ENCODE data around the gene CHCHD1. TPM values are rescaled to one million over a fixed set of nuclear protein-coding genes. Genes with fewer than 3 reads are reported as not detected.

CHCHD1 gene
- total and polyA plus RNA-seq, 2 experiments from 2014 or later = 40.6 to 187 TPM

- peak; percentile 54 for DNase-seq (ENCODE audit: low spot score)
- Histone ChIP-seq H3F3A (replicated peaks; ENCODE audit: low read depth) (0 out of 2 replicates have a peak, but pooled peaks cover 13% of the 10 kb centered on the region), H3K9me2 (ENCODE audit: insufficient read depth) (no peaks in the 10 kb centered on the region), H3K4me1 (ENCODE audit: insufficient read depth) (peaks cover 7% of the 10 kb centered on the region), H3K27me3 (ENCODE audit: insufficient read depth) (no peaks in the 10 kb centered on the region), H3K27ac (ENCODE audit: low read depth) (0 out of 2 replicates have a peak overlapping the region, but pooled peaks have one; percentile 56), H2AFZ (no peak overlapping the region), H3K36me3 (ENCODE audit: insufficient read depth) (no peaks in the 10 kb centered on the region; the same call in 1 of the 2 replicates), H3K79me2 (replicated peaks; ENCODE audit: insufficient read depth) (no peaks in the 10 kb centered on the region), H3K4me2 (peak overlapping the region; percentile 68), H3K4me3 (peak overlapping the region; percentile 84), H4K20me1 (replicated peaks; ENCODE audit: insufficient read depth) (peaks cover 15% of the 10 kb centered on the region)
- peaks cover 16% of the 10 kb centered on the region for H3K27me3 Mint-ChIP-seq (ENCODE audit: insufficient read depth, low read depth, poor library complexity)
- H3K36me3 Mint-ChIP-seq (ENCODE audit: low read depth) = peaks cover 32% of the 10 kb centered on the region
- H3K4me3 Mint-ChIP-seq = peak overlapping the region; percentile 61
- peaks cover 13% of the 10 kb centered on the region for H3K4me1 Mint-ChIP-seq
- TF ChIP-seq NANOG (IDR thresholded peaks at IDR 0.05; ENCODE audit: borderline replicate concordance) (no peak), ZNF114 (CRISPR knock-in tag; IDR thresholded peaks at IDR 0.05) (no peak), POLR2AphosphoS5 (IDR thresholded peaks at IDR 0.05; ENCODE audit: low read depth) (no peak), STAT1 (IDR thresholded peaks at IDR 0.05; ENCODE audit: unreplicated experiment) (no peak), ZNF331 (CRISPR knock-in tag; IDR thresholded peaks at IDR 0.05; ENCODE audit: low read depth) (no peak), JUNB (IDR thresholded peaks at IDR 0.05; ENCODE audit: unreplicated experiment) (no peak), ETS1 (IDR thresholded peaks at IDR 0.05) (no peak), CREB1 (CRISPR knock-in tag; IDR thresholded peaks at IDR 0.05; ENCODE audit: low read depth) (no peak), ZNF462 (CRISPR knock-in tag; IDR thresholded peaks at IDR 0.05) (no peak), EZH2 (IDR thresholded peaks at IDR 0.05; ENCODE audit: low read depth, unreplicated experiment) (no peak), CTCF (conservative IDR thresholded peaks at IDR 0.05; ENCODE audit: low read depth in 2 of 2) (no peak), EZH2phosphoT487 (IDR thresholded peaks at IDR 0.05; ENCODE audit: unreplicated experiment) (no peak)
- TF ChIP-seq, protein P1, sequence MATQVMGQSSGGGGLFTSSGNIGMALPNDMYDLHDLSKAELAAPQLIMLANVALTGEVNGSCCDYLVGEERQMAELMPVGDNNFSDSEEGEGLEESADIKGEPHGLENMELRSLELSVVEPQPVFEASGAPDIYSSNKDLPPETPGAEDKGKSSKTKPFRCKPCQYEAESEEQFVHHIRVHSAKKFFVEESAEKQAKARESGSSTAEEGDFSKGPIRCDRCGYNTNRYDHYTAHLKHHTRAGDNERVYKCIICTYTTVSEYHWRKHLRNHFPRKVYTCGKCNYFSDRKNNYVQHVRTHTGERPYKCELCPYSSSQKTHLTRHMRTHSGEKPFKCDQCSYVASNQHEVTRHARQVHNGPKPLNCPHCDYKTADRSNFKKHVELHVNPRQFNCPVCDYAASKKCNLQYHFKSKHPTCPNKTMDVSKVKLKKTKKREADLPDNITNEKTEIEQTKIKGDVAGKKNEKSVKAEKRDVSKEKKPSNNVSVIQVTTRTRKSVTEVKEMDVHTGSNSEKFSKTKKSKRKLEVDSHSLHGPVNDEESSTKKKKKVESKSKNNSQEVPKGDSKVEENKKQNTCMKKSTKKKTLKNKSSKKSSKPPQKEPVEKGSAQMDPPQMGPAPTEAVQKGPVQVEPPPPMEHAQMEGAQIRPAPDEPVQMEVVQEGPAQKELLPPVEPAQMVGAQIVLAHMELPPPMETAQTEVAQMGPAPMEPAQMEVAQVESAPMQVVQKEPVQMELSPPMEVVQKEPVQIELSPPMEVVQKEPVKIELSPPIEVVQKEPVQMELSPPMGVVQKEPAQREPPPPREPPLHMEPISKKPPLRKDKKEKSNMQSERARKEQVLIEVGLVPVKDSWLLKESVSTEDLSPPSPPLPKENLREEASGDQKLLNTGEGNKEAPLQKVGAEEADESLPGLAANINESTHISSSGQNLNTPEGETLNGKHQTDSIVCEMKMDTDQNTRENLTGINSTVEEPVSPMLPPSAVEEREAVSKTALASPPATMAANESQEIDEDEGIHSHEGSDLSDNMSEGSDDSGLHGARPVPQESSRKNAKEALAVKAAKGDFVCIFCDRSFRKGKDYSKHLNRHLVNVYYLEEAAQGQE (IDR thresholded peaks at IDR 0.05; ENCODE audit: unreplicated experiment) = no peak
- H3K27ac Mint-ChIP-seq = no peak overlapping the region
- H3K9me3 Mint-ChIP-seq = no peaks in the 10 kb centered on the region
- peak; percentile 7 for ATAC-seq
Measured at GRCh38 chr10:73812657-73813056, 30.8 kb downstream of the CHCHD1 start.
